Gastrocnemius medialis (tissue), 4 donors: ENCODE measurements around the gene PDLIM7. TPM values are rescaled to one million over a fixed set of nuclear protein-coding genes. Genes with fewer than 3 reads are reported as not detected.
A peak's percentile ranks its signal among the peaks of the same experiment; 100 is the strongest.

Experiments used
- ATAC-seq, 2 donors: fragments of 150-250 bp; one replicate each; pipeline ENCODE4 v1.9.1; 2016
- DNase-seq, 2 donors: peaks; one replicate each; pipeline ENCODE4 v3.0.0-alpha.2; 2019
- H3K27ac ChIP-seq, 4 donors: fragments of 200-600 bp; sonication (generic); 1 replicate in 1 of 4; 2 replicates in 3 of 4; pipeline ENCODE4 v1.5.1; 2016 to 2018; ENCODE audit warnings: mild to moderate bottlenecking in 2 of 4, moderate library complexity in 1 of 4
- H3K27me3 ChIP-seq, 3 donors: fragments of 200-600 bp; sonication (generic) in 2 of 3; 1 replicate in 1 of 3; 2 replicates in 2 of 3; pipeline versions ENCODE4 v1.5.1 to v1.6.0; 2016 to 2019; ENCODE audit warnings: mild to moderate bottlenecking in 1 of 3, moderate library complexity in 1 of 3
- H3K36me3 ChIP-seq, 2 donors: fragments of 200-600 bp; sonication (generic) in 1 of 2; one replicate each; pipeline ENCODE4 v1.5.1; 2017 to 2018
- H3K4me1 ChIP-seq, 2 donors: fragments of 200-600 bp; sonication (generic) in 1 of 2; one replicate each; pipeline ENCODE4 v1.5.1; 2016 to 2017; ENCODE audit warnings: mild to moderate bottlenecking in 2 of 2
- H3K4me3 ChIP-seq, 4 donors: fragments of 200-600 bp; sonication (generic) in 3 of 4; 1 replicate in 1 of 4; 2 replicates in 3 of 4; pipeline ENCODE4 v1.5.1; 2016 to 2019; ENCODE audit warnings: mild to moderate bottlenecking in 2 of 4
- H3K9me3 ChIP-seq, 3 donors: fragments of 200-600 bp; sonication (generic) in 2 of 3; 1 replicate in 1 of 3; 2 replicates in 2 of 3; pipeline ENCODE4 v1.5.1; 2016 to 2019
- CTCF ChIP-seq, 5 experiments: fragments of 450-650 bp in 3 of 5; fragments of 200-600 bp in 2 of 5; sonication (generic) in 2 of 5; IDR thresholded peaks in 4 of 5; conservative IDR thresholded peaks in 1 of 5; 1 replicate in 4 of 5; 2 replicates in 1 of 5; pipeline ENCODE4 v1.5.1; 2016 to 2019; ENCODE audit warnings: antibody characterized with exemption in 5 of 5, mild to moderate bottlenecking in 3 of 5, moderate library complexity in 3 of 5
- POLR2A ChIP-seq, 2 donors: fragments of 450-650 bp; IDR thresholded peaks; one replicate each; pipeline ENCODE4 v1.6.1; 2017; ENCODE audit warnings: antibody characterized with exemption in 2 of 2, mild to moderate bottlenecking in 2 of 2, moderate library complexity in 2 of 2
- in situ Hi-C, 4 donors: fragments of 200-750 bp; cut with MboI; loops; one replicate each; pipeline versions ENCODE4 v1.15.0 to v1.8.0; 2017; ENCODE audit warnings: low sequenced_read_pairs in 4 of 4
- intact Hi-C: fragments of 100-400 bp; cut with DNase I; formaldehyde crosslinking; loops from one replicate; pipeline ENCODE4 v1.15.1; 2023; ENCODE audit warnings: low total_unique reads
- total RNA-seq, 4 donors: library from RNA; depleted of rRNA; stranded (reverse); fragments of >200 nt; gene quantifications; one replicate each; pipeline versions ENCODE4 v1.1.0 to v1.2.3, GENCODE V29; 2016

Gene PDLIM7
- total RNA-seq, 4 donors from 2014 or later: 132 to 244 (median 220) TPM

- H3K36me3 ChIP-seq: no peaks in the 10 kb centered on the region
- no peak overlapping the region for H3K4me3 ChIP-seq
- in situ Hi-C loops: no loop called here
- ATAC-seq: no peak
- TF ChIP-seq CTCF (IDR thresholded peaks at IDR 0.05 in 4 of 5, conservative IDR thresholded peaks at IDR 0.05 in 1 of 5) (no peak), POLR2A (IDR thresholded peaks at IDR 0.05) (no peak)
- intact Hi-C loops: no loop called here
- no peak for DNase-seq
- peaks cover 9 to 16% of the 10 kb centered on the region in 2 donors for H3K4me1 ChIP-seq
- no peaks in the 10 kb centered on the region for H3K9me3 ChIP-seq
- peak overlapping the region; percentile 51 to 79 (median 71) for H3K27ac ChIP-seq
- peaks cover 0 to 4% (median 0%) of the 10 kb centered on the region in 3 donors for H3K27me3 ChIP-seq
These were observed 26.5 kb downstream of the PDLIM7 start for GRCh38 chr5:177470759-177471536.

- no peaks in the 10 kb centered on the region for H3K36me3 ChIP-seq
- H3K27me3 ChIP-seq: peaks cover 0 to 4% (median 0%) of the 10 kb centered on the region in 3 donors
- no peak overlapping the region for H3K4me3 ChIP-seq
- in situ Hi-C loops (no loop called here), intact Hi-C loops (no loop called here)
- peak overlapping the region; percentile 26 to 71 (median 42) for H3K27ac ChIP-seq
- H3K4me1 ChIP-seq: peaks cover 9 to 16% of the 10 kb centered on the region in 2 donors
- ATAC-seq (no peak), DNase-seq (no peak)
- TF ChIP-seq CTCF (IDR thresholded peaks at IDR 0.05 in 4 of 5, conservative IDR thresholded peaks at IDR 0.05 in 1 of 5) (no peak), POLR2A (IDR thresholded peaks at IDR 0.05) (no peak)
- H3K9me3 ChIP-seq: no peaks in the 10 kb centered on the region
These were observed 27.5 kb downstream of the PDLIM7 start for GRCh38 chr5:177469750-177470525.

GRCh38 chr5:177468685-177469628, 28.4 kb downstream of the PDLIM7 start:
- in situ Hi-C loops (no loop called here), intact Hi-C loops (no loop called here)
- ATAC-seq (no peak), DNase-seq (peak in 1 of 2 donors; percentile 72)
- Histone ChIP-seq H3K9me3 (no peaks in the 10 kb centered on the region), H3K4me3 (no peak overlapping the region), H3K4me1 (peaks cover 9 to 16% of the 10 kb centered on the region in 2 donors), H3K36me3 (no peaks in the 10 kb centered on the region), H3K27ac (peak overlapping the region; percentile 8 to 71 (median 31)), H3K27me3 (peaks cover 0 to 4% (median 0%) of the 10 kb centered on the region in 3 donors)
- TF ChIP-seq CTCF (IDR thresholded peaks at IDR 0.05 in 4 of 5, conservative IDR thresholded peaks at IDR 0.05 in 1 of 5) (no peak), POLR2A (IDR thresholded peaks at IDR 0.05) (no peak)

- Histone ChIP-seq H3K4me1 (peaks cover 9 to 16% of the 10 kb centered on the region in 2 donors), H3K27ac (no peak overlapping the region), H3K36me3 (no peaks in the 10 kb centered on the region), H3K27me3 (peaks cover 0 to 4% (median 0%) of the 10 kb centered on the region in 3 donors), H3K4me3 (no peak overlapping the region), H3K9me3 (no peaks in the 10 kb centered on the region)
- ATAC-seq (no peak), DNase-seq (no peak)
- intact Hi-C loops (no loop called here), in situ Hi-C loops (no loop called here)
- TF ChIP-seq POLR2A (IDR thresholded peaks at IDR 0.05): no peak
- TF ChIP-seq CTCF (IDR thresholded peaks at IDR 0.05 in 4 of 5, conservative IDR thresholded peaks at IDR 0.05 in 1 of 5): no peak
These were observed 29.1 kb downstream of the PDLIM7 start for GRCh38 chr5:177468329-177468684.
